Calu3 (cell line): ENCODE measurements around the gene TTLL9. TPM values are rescaled to one million over a fixed set of nuclear protein-coding genes. Genes with fewer than 3 reads are reported as not detected.

Experiments
- BruUV-seq: library from RNA; stranded (reverse); fragments of 400-500 nt; replicated peaks from 2 replicates; lab custom pipeline; 2021; lab: Mats Ljungman, UMichigan
- CTCF ChIA-PET: fragments of 300-600 bp; sonication (Branson Sonifier 250); formaldehyde crosslinking; loops from one replicate; lab custom pipeline; 2022; ENCODE audit warnings: antibody characterized with exemption; lab: Charles Lee
- DNase-seq: peaks from one replicate; pipeline ENCODE4 v3.0.0; 2022
- H3K27ac Mint-ChIP-seq: one replicate; pipeline ENCODE4 v1.8.0; 2022; ENCODE audit warnings: mixed read lengths; ENCODE audit not compliant: unreplicated experiment
- H3K27me3 Mint-ChIP-seq: one replicate; pipeline ENCODE4 v1.8.0; 2022; ENCODE audit warnings: mixed read lengths; ENCODE audit not compliant: unreplicated experiment
- H3K36me3 Mint-ChIP-seq: one replicate; pipeline ENCODE4 v1.8.0; 2022; ENCODE audit warnings: mild to moderate bottlenecking, moderate library complexity, mixed read lengths; ENCODE audit not compliant: insufficient read depth, unreplicated experiment
- H3K4me1 Mint-ChIP-seq: one replicate; pipeline ENCODE4 v1.8.0; 2022; ENCODE audit warnings: mild to moderate bottlenecking, low read depth, mixed read lengths; ENCODE audit not compliant: unreplicated experiment
- H3K4me3 Mint-ChIP-seq: one replicate; pipeline ENCODE4 v1.8.0; 2022; ENCODE audit warnings: mild to moderate bottlenecking, low read depth, moderate library complexity, mixed read lengths; ENCODE audit not compliant: unreplicated experiment
- H3K9me3 Mint-ChIP-seq: one replicate; pipeline ENCODE4 v1.8.0; 2022; ENCODE audit warnings: low read depth, mixed read lengths; ENCODE audit not compliant: unreplicated experiment
- CTCF ChIP-seq: fragments of 200-600 bp; IDR thresholded peaks from one replicate; pipeline ENCODE4 v1.8.0; 2022; ENCODE audit warnings: antibody characterized with exemption; ENCODE audit not compliant: unreplicated experiment
- intact Hi-C: fragments of 100-400 bp; cut with micrococcal nuclease; formaldehyde crosslinking; loops from one replicate; pipeline ENCODE4 v1.10.0; 2022; ENCODE audit not compliant: unreplicated experiment
- total RNA-seq: library from RNA; stranded (reverse); gene quantifications from 2 replicates; pipeline ENCODE4 v1.2.3, GENCODE V29; 2022

TTLL9 gene
- total RNA-seq, 1 experiment from 2014 or later: not detected

- CTCF ChIA-PET: interaction anchor here (0.7 kb wide), 1 partner anchor 492 kb away, joined by 3 read pairs; no protein-coding TSS in a partner anchor
- intact Hi-C loops: no loop called here
- Mint-ChIP-seq H3K27ac (no peak within 1 kb of the TSS), H3K9me3 (no peaks in the 10 kb centered on the region), H3K4me1 (peaks cover 7% of the 10 kb centered on the region), H3K27me3 (peaks cover 100% of the 10 kb centered on the region), H3K4me3 (no peak within 1 kb of the TSS), H3K36me3 (no peaks in the 10 kb centered on the region)
- BruUV-seq: no TSS peak
- no peak for TF ChIP-seq CTCF
- DNase-seq: no peak
Observed at GRCh38 chr20:31967830-31968249, 97.4 kb downstream of the TTLL9 start, which contains the start of gene XKR7. TSS of gene XKR7 (plus strand) at chr20:31968151. CDS start at chr20:31968176, 25 bp downstream.

- Mint-ChIP-seq H3K27ac (no peak overlapping the region), H3K9me3 (no peaks in the 10 kb centered on the region), H3K27me3 (peaks cover 100% of the 10 kb centered on the region), H3K4me3 (no peak overlapping the region), H3K36me3 (no peaks in the 10 kb centered on the region), H3K4me1 (peaks cover 9% of the 10 kb centered on the region)
- no TSS peak for BruUV-seq
- no peak for TF ChIP-seq CTCF
- CTCF ChIA-PET: interaction anchor here (2.3 kb wide), 1 partner anchor 17 kb away, joined by 7 read pairs; the partner anchor contains the start of gene PDRG1
- intact Hi-C loops: no loop called here
- DNase-seq: peak; percentile 86
Observed at GRCh38 chr20:31968291-31969126, 98.1 kb downstream of the TTLL9 start.

- intact Hi-C loops: no loop called here
- CTCF ChIA-PET: interaction anchor here (1.2 to 2.3 kb wide), 2 partner anchors 10 to 18 kb away, joined by 5 to 7 read pairs; partner anchors contain the start of gene PDRG1
- H3K27me3 Mint-ChIP-seq: peaks cover 100% of the 10 kb centered on the region
Observed at GRCh38 chr20:31969991-31970390, 99.6 kb downstream of the TTLL9 start.

More at GRCh38 chr20:31969991-31970390, 99.6 kb downstream of the TTLL9 start:
- Mint-ChIP-seq H3K27ac (no peak overlapping the region), H3K36me3 (no peaks in the 10 kb centered on the region), H3K4me1 (peaks cover 9% of the 10 kb centered on the region), H3K4me3 (no peak overlapping the region), H3K9me3 (no peaks in the 10 kb centered on the region)
- BruUV-seq: no TSS peak
- DNase-seq: no peak
- TF ChIP-seq CTCF: no peak
